ENCODE results near the gene CDH23.
A peak's percentile ranks its signal among the peaks of the same experiment; 100 is the strongest.

CDH23 gene

GRCh38 chr10:71468363-71469094 lies 71.8 kb downstream of the CDH23 start:
- DNase-seq = no peak

GRCh38 chr10:71471006-71471405 lies 74.3 kb downstream of the CDH23 start:
- no peak for DNase-seq

- no peak for DNase-seq
Measured at GRCh38 chr10:71471957-71472365, 75.2 kb downstream of the CDH23 start.

GRCh38 chr10:71472466-71472865 lies 75.7 kb downstream of the CDH23 start:
- DNase-seq = no peak

GRCh38 chr10:71472912-71473311 lies 76.2 kb downstream of the CDH23 start:
- DNase-seq = no peak

GRCh38 chr10:71473671-71474599 lies 77.2 kb downstream of the CDH23 start:
- no peak for DNase-seq

- DNase-seq = no peak
Measured at GRCh38 chr10:71474702-71475242, 78.1 kb downstream of the CDH23 start.

GRCh38 chr10:71475243-71475871 lies 78.6 kb downstream of the CDH23 start:
- DNase-seq = no peak

GRCh38 chr10:71476228-71477011 lies 79.7 kb downstream of the CDH23 start:
- no peak for DNase-seq

- DNase-seq = no peak
Measured at GRCh38 chr10:71478173-71478572, 81.5 kb downstream of the CDH23 start.

- DNase-seq = no peak
Measured at GRCh38 chr10:71478813-71479365, 82.2 kb downstream of the CDH23 start.

- no peak for DNase-seq
Measured at GRCh38 chr10:71479831-71480230, 83.1 kb downstream of the CDH23 start.

- DNase-seq = no peak
Measured at GRCh38 chr10:71480662-71481061, 83.9 kb downstream of the CDH23 start.

- DNase-seq = no peak
Measured at GRCh38 chr10:71481746-71482410, 85.2 kb downstream of the CDH23 start.

- DNase-seq = no peak
Measured at GRCh38 chr10:71482620-71483019, 85.9 kb downstream of the CDH23 start.

GRCh38 chr10:71483135-71483534 lies 86.4 kb downstream of the CDH23 start:
- DNase-seq = no peak

- DNase-seq = no peak
Measured at GRCh38 chr10:71483885-71484751, 87.4 kb downstream of the CDH23 start.

- DNase-seq = peak; percentile 18
Measured at GRCh38 chr10:71486484-71487114, 89.9 kb downstream of the CDH23 start.

GRCh38 chr10:71487726-71488125 lies 91.0 kb downstream of the CDH23 start:
- no peak for DNase-seq

- no peak for DNase-seq
Measured at GRCh38 chr10:71489077-71489476, 92.4 kb downstream of the CDH23 start.
